Measurements from ENCODE around the gene PADI2. TPM values are rescaled to one million over a fixed set of nuclear protein-coding genes. Genes with fewer than 3 reads are reported as not detected.

The PADI2 gene
- total and polyA plus RNA-seq, 2 donors (not counting 3 experiments of a cell fraction or from before 2014, with no cell fraction given), result not detected

DNA sequence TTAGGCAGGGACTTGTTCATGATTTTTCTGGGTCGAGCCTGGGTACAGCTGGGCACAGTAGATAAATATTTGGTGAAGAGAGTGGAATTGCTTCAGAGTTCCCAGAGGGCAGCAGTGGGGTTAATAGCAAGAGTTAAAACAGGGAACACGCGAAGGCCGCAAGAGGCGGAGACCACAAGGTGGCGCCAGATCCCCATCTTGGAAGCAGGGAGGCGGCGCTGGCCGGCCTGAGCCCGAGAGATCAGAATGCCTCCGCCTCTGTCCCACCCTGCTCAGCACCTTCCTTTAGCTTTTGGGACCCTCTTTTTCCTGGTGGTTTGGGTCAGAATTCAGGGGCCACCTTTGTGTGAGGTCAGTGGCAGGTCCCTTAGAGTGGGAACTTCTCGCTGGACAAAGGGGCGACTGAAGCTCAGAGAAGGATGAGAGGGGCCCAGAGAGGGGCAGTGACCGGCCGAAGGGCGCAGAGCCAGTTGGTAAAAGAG lies 6.5 kb upstream of the PADI2 start:
- no peaks in the 10 kb centered on the region for H3K36me3 ChIP-seq (ENCODE audit: control insufficient read depth in 2 of 2, extremely low read depth in 1 of 2, insufficient read depth in 2 of 2, low read length in 2 of 2)
- FAIRE-seq (peak; percentile 77), DNase-seq (ENCODE audit: low read depth, low spot score) (peak; percentile 71)
- dilution Hi-C loops (cut with MboI; ENCODE audit: extremely low pct_ligation_motif_present, low sequenced_read_pairs) (no loop called here), intact Hi-C loops (cut with micrococcal nuclease) (loop anchor here (1.0 to 2.0 kb wide), 6 partner anchors 66 to 281 kb away; no protein-coding TSS in a partner anchor)
- ChIA-PET POLR2A (no interaction called here), CTCF (interaction anchor here (0.5 to 11.0 kb wide), 26 partner anchors 11 to 280 kb away, joined by 3 to 261 read pairs (median 4); no protein-coding TSS in a partner anchor)
- H3K9ac ChIP-seq (replicated peaks; ENCODE audit: extremely low read depth, insufficient read depth, low read length), result no peak overlapping the region
- no peaks in the 10 kb centered on the region for H3K27me3 ChIP-seq (ENCODE audit: control insufficient read depth in 2 of 2, insufficient read depth in 2 of 2, low read length in 2 of 2)
- H3K4me2 ChIP-seq (ENCODE audit: insufficient read depth, low read length), result no peak overlapping the region
- no peak overlapping the region for H3K4me3 ChIP-seq (replicated peaks in 1 of 3; ENCODE audit: insufficient read depth in 1 of 3, low read depth in 1 of 3, low read length in 3 of 3)
- no peaks in the 10 kb centered on the region for H3K9me3 ChIP-seq (replicated peaks; ENCODE audit: control insufficient read depth, insufficient read depth, low read length)
- BruUV-seq (replicated peaks), result no TSS peak
- H3K79me2 ChIP-seq (ENCODE audit: control insufficient read depth, insufficient read depth, low read length), result no peaks in the 10 kb centered on the region
- no peak for TF ChIP-seq FOS (IDR thresholded peaks at IDR 0.05; ENCODE audit: borderline replicate concordance, insufficient read depth, low read length)
- TF ChIP-seq, protein P1, sequence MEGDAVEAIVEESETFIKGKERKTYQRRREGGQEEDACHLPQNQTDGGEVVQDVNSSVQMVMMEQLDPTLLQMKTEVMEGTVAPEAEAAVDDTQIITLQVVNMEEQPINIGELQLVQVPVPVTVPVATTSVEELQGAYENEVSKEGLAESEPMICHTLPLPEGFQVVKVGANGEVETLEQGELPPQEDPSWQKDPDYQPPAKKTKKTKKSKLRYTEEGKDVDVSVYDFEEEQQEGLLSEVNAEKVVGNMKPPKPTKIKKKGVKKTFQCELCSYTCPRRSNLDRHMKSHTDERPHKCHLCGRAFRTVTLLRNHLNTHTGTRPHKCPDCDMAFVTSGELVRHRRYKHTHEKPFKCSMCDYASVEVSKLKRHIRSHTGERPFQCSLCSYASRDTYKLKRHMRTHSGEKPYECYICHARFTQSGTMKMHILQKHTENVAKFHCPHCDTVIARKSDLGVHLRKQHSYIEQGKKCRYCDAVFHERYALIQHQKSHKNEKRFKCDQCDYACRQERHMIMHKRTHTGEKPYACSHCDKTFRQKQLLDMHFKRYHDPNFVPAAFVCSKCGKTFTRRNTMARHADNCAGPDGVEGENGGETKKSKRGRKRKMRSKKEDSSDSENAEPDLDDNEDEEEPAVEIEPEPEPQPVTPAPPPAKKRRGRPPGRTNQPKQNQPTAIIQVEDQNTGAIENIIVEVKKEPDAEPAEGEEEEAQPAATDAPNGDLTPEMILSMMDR (IDR thresholded peaks at IDR 0.05; ENCODE audit: extremely low read depth in 1 of 2, insufficient read depth in 1 of 2, low read depth in 1 of 2, low read length in 2 of 2), result peak; percentile 93 to 96
- no peak for TF ChIP-seq EZH2 (IDR thresholded peaks at IDR 0.05; ENCODE audit: borderline replicate concordance, low read depth, low read length, severe bottlenecking)
- no peak for TF ChIP-seq POLR2A (IDR thresholded peaks at IDR 0.05; ENCODE audit: low read depth, low read length)
- TF ChIP-seq, protein P2, sequence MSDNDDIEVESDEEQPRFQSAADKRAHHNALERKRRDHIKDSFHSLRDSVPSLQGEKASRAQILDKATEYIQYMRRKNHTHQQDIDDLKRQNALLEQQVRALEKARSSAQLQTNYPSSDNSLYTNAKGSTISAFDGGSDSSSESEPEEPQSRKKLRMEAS (IDR thresholded peaks at IDR 0.05; ENCODE audit: insufficient read depth, insufficient read length), result no peak
- no peak for TF ChIP-seq GATA2 (IDR thresholded peaks at IDR 0.05; ENCODE audit: insufficient read depth, insufficient read length, low read depth, low read length)
- TF ChIP-seq POLR2AphosphoS5 (IDR thresholded peaks at IDR 0.05; ENCODE audit: insufficient read depth, low read depth, low read length), result no peak
- no peak for TF ChIP-seq JUN (IDR thresholded peaks at IDR 0.05; ENCODE audit: borderline replicate concordance, insufficient read depth, insufficient read length, low read depth)
- no peak overlapping the region for H3K27ac ChIP-seq (ENCODE audit: insufficient read depth, low read depth, low read length)
- H3K4me1 ChIP-seq (ENCODE audit: control insufficient read depth, extremely low read depth, insufficient read depth, low read length), result peaks cover 30% of the 10 kb centered on the region
- H3K9me1 ChIP-seq (replicated peaks; ENCODE audit: control insufficient read depth, extremely low read depth, insufficient read depth, low read length), result no peaks in the 10 kb centered on the region
- H4K20me1 ChIP-seq (replicated peaks; ENCODE audit: control insufficient read depth, extremely low read depth, insufficient read depth, low read length), result no peaks in the 10 kb centered on the region
- H2AFZ ChIP-seq (ENCODE audit: low read depth, low read length), result no peak overlapping the region
